Measurements from ENCODE around the gene CHN1.

- TF ChIP-seq CTCF (IDR thresholded peaks at IDR 0.05) (no peak), POLR2A (IDR thresholded peaks at IDR 0.05) (no peak)
These were observed 230.3 kb downstream of the CHN1 start for GRCh38 chr2:174774886-174775285.

Measured in thyroid gland (tissue), 4 donors.